Stomach (tissue), 9 donors: ENCODE data around the gene VPS51. TPM values are rescaled to one million over a fixed set of nuclear protein-coding genes. Genes with fewer than 3 reads are reported as not detected.

Source experiments
- DNase-seq, 2 donors: peaks; one replicate each; pipeline versions ENCODE4 v3.0.0 to v3.0.0-alpha.2; 2013 to 2019
- H3K27ac ChIP-seq, 5 donors: fragments of 200-600 bp in 4 of 5; sonication (generic) in 4 of 5; one replicate each; pipeline ENCODE4 v1.5.1; 2013 to 2019; ENCODE audit warnings: mild to moderate bottlenecking in 1 of 5, moderate library complexity in 1 of 5
- H3K27me3 ChIP-seq, 3 donors: fragments of 200-600 bp; sonication (generic); one replicate each; pipeline ENCODE4 v1.5.1; 2017 to 2019; ENCODE audit warnings: mixed run types in 1 of 3
- H3K36me3 ChIP-seq, 4 donors: fragments of 200-600 bp; sonication (generic); 1 replicate in 3 of 4; 2 replicates in 1 of 4; pipeline ENCODE4 v1.5.1; 2016 to 2019
- H3K4me1 ChIP-seq, 4 donors: fragments of 200-600 bp; sonication (generic); one replicate each; pipeline ENCODE4 v1.5.1; 2016 to 2019
- H3K4me3 ChIP-seq, 4 donors: fragments of 200-600 bp; sonication (generic) in 3 of 4; one replicate each; pipeline ENCODE4 v1.5.1; 2016 to 2019; ENCODE audit warnings: mild to moderate bottlenecking in 1 of 4
- H3K9me3 ChIP-seq, 4 donors: fragments of 200-600 bp; sonication (generic); one replicate each; pipeline ENCODE4 v1.5.1; 2016 to 2019
- EP300 ChIP-seq: sonication (generic); formaldehyde crosslinking; IDR thresholded peaks from one replicate; pipeline ENCODE4 v1.6.1; 2017; ENCODE audit warnings: antibody characterized with exemption
- POLR2A ChIP-seq, 4 donors: fragments of 450-650 bp; IDR thresholded peaks; one replicate each; pipeline ENCODE4 v1.6.1; 2016; ENCODE audit warnings: antibody characterized with exemption in 4 of 4, control low read depth in 2 of 4, mild to moderate bottlenecking in 1 of 4, moderate library complexity in 1 of 4
- POLR2AphosphoS5 ChIP-seq, 3 donors: sonication (generic); formaldehyde crosslinking; IDR thresholded peaks; one replicate each; pipeline ENCODE4 v1.6.1; 2016; ENCODE audit warnings: antibody characterized with exemption in 3 of 3
- WGBS, 5 donors: extraction: QIAGEN DNeasy Blood & Tissue Kit in 3 of 5; methylation state at CpG; one replicate each; pipeline versions ENCODE4 v1.1.5 to v1.1.7; 2013 to 2018; 5-methylcytosine and 5-hydroxymethylcytosine counted together
- intact Hi-C: fragments of 100-400 bp; cut with DNase I; formaldehyde crosslinking; loops from one replicate; pipeline ENCODE4 v1.15.1; 2023; ENCODE audit warnings: low total_unique reads
- polyA plus RNA-seq, 3 donors: library from polyadenylated mRNA; stranded (reverse); fragments of 200-250 nt; gene quantifications; one replicate each; pipeline ENCODE4 v1.2.3, GENCODE V29; 2013
- total RNA-seq, 5 donors: library from RNA; depleted of rRNA; stranded (reverse); fragments of >200 nt; gene quantifications; one replicate each; pipeline versions ENCODE4 v1.1.0 to v1.2.3, GENCODE V29; 2014 to 2016
- TF ChIP-seq, protein P1 (sequence below), 7 experiments: fragments of 450-650 bp in 4 of 7; fragments of 200-600 bp in 3 of 7; sonication (generic) in 3 of 7; IDR thresholded peaks; one replicate each; pipeline ENCODE4 v1.5.1; 2016 to 2019; ENCODE audit warnings: antibody characterized with exemption in 7 of 7, control low read depth in 2 of 7, mild to moderate bottlenecking in 1 of 7
- donor health status: healthy with polysubstance abuse.
- donor health status: Bipolar disorder and iron deficiency.
- donor health status: healthy.

The VPS51 gene
- total and polyA plus RNA-seq, 8 donors, result 124 to 2,272 (median 202) TPM

GRCh38 chr11:65128182-65129145, 32.5 kb downstream of the VPS51 start:
- Histone ChIP-seq H3K36me3 (peaks cover 82 to 92% (median 89%) of the 10 kb centered on the region in 4 donors), H3K27ac (no peak overlapping the region), H3K27me3 (no peaks in the 10 kb centered on the region), H3K4me3 (no peak overlapping the region), H3K9me3 (no peaks in the 10 kb centered on the region), H3K4me1 (peaks cover 12 to 44% (median 38%) of the 10 kb centered on the region in 4 donors)
- WGBS, 5 donors, result 78 to 87% (median 83%) methylated on average over 9 to 15 of the region's 15 CpGs
- intact Hi-C loops, result loop anchor here (10.0 kb wide), 1 partner anchor 46 kb away; the partner anchor contains the start of gene SPDYC
- TF ChIP-seq, protein P1, sequence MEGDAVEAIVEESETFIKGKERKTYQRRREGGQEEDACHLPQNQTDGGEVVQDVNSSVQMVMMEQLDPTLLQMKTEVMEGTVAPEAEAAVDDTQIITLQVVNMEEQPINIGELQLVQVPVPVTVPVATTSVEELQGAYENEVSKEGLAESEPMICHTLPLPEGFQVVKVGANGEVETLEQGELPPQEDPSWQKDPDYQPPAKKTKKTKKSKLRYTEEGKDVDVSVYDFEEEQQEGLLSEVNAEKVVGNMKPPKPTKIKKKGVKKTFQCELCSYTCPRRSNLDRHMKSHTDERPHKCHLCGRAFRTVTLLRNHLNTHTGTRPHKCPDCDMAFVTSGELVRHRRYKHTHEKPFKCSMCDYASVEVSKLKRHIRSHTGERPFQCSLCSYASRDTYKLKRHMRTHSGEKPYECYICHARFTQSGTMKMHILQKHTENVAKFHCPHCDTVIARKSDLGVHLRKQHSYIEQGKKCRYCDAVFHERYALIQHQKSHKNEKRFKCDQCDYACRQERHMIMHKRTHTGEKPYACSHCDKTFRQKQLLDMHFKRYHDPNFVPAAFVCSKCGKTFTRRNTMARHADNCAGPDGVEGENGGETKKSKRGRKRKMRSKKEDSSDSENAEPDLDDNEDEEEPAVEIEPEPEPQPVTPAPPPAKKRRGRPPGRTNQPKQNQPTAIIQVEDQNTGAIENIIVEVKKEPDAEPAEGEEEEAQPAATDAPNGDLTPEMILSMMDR (IDR thresholded peaks at IDR 0.05), result no peak
- TF ChIP-seq POLR2AphosphoS5 (IDR thresholded peaks at IDR 0.05) (no peak), POLR2A (IDR thresholded peaks at IDR 0.05) (no peak), EP300 (no peak)
- DNase-seq, result no peak

DNA sequence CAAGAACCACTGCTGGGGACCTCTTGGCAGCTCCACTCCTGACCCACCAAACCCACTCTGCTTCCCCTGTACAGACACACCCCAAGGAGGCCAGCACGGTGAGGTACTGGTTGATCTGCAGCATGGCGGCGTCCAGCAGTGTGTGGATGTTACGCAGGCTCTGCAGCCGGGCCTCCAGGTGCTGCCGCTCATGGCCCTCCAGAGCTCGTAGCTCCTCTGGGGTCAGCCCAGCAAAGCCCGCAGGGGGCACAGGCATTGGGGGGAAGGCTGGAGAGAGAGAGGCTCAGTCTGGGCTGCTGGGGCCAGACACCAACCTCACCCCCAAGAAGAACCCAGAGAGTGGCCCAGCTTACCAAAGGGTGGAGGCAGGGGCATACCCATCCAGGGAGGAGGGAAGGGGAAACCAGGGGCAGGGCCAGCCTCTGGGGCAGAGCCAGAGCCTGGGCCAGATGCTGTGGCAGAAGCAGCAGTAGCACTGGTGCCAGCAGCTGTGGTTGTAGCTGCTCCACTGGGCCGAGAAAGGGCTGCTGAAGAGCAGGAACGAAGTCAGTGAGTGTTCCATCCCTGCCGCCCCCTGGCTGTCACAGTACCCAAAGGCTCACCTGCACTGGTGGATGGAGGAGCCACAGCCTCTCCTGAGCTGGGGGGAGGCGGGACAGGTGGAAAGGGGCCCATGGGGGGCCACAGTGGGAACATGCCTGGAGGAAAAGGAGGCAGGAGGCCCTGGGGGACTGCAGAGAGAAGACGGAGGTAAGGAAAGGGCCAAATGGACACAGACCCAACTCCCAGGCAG, 33.8 kb downstream of the VPS51 start:
- DNase-seq, result no peak
- 80 to 88% (median 86%) methylated on average over 13 of the region's 13 CpGs for WGBS, 5 donors
- peaks cover 78 to 83% (median 82%) of the 10 kb centered on the region in 4 donors for H3K36me3 ChIP-seq
- intact Hi-C loops, result loop anchor here (10.0 kb wide), 1 partner anchor 45 kb away; the partner anchor contains the start of gene SPDYC
- no peak overlapping the region for H3K27ac ChIP-seq
- no peaks in the 10 kb centered on the region for H3K27me3 ChIP-seq
- no peaks in the 10 kb centered on the region for H3K9me3 ChIP-seq
- H3K4me3 ChIP-seq, result no peak overlapping the region
- TF ChIP-seq, protein P1 (IDR thresholded peaks at IDR 0.05), result no peak
- TF ChIP-seq POLR2A (IDR thresholded peaks at IDR 0.05) (no peak), EP300 (no peak), POLR2AphosphoS5 (IDR thresholded peaks at IDR 0.05) (no peak)
- H3K4me1 ChIP-seq, result peaks cover 13 to 37% (median 33%) of the 10 kb centered on the region in 4 donors

DNA sequence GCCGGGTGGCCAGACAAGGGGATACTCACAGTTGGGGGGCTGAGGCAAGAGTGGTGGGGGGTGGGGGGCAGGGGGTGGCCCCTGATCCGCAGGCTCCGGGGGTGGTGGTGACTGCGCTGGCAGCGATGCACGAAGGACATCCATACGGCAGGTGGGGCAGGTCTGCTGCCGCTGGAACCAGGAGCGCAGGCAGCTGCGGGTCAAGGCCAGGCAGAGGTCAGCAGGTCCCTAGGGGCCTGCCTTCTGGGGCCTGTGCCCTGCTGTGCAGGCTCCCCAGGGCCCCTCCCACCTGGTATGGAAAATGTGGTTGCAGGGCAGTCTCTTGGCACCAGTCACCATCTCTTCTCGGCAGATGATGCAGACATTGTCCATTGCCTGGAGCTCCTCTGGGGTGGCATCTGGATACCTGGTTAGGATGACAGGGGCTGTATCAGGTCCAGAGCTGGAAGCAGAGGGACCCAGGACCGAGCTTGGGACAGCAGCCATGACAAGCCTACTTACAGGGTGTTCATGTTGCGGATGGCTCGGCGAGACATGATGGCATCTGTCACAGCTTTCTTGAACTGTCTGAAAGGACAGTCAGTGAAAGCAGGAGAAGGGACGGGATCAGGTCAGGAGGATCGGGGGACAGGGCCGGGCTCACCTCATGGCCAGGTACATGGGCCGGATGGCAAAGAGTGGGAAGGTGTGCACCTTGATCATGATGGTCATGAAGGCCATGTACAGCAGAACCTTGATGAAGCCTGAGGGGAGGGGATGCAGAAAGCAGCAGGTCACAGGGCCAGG, 34.8 kb downstream of the VPS51 start:
- Histone ChIP-seq H3K4me1 (peaks cover 19 to 42% (median 37%) of the 10 kb centered on the region in 4 donors), H3K27ac (no peak overlapping the region), H3K36me3 (peaks cover 70 to 73% (median 72%) of the 10 kb centered on the region in 4 donors), H3K9me3 (no peaks in the 10 kb centered on the region), H3K27me3 (no peaks in the 10 kb centered on the region), H3K4me3 (no peak overlapping the region)
- intact Hi-C loops, result no loop called here
- TF ChIP-seq POLR2AphosphoS5 (IDR thresholded peaks at IDR 0.05), result no peak
- TF ChIP-seq POLR2A (IDR thresholded peaks at IDR 0.05), result no peak
- no peak for TF ChIP-seq EP300
- TF ChIP-seq, protein P1 (IDR thresholded peaks at IDR 0.05), result no peak
- WGBS, 5 donors, result 78 to 89% (median 83%) methylated on average over 11 to 19 of the region's 19 CpGs
- DNase-seq, result no peak
